Measurements from ENCODE around the gene CKS1B.

The CKS1B gene

DNA sequence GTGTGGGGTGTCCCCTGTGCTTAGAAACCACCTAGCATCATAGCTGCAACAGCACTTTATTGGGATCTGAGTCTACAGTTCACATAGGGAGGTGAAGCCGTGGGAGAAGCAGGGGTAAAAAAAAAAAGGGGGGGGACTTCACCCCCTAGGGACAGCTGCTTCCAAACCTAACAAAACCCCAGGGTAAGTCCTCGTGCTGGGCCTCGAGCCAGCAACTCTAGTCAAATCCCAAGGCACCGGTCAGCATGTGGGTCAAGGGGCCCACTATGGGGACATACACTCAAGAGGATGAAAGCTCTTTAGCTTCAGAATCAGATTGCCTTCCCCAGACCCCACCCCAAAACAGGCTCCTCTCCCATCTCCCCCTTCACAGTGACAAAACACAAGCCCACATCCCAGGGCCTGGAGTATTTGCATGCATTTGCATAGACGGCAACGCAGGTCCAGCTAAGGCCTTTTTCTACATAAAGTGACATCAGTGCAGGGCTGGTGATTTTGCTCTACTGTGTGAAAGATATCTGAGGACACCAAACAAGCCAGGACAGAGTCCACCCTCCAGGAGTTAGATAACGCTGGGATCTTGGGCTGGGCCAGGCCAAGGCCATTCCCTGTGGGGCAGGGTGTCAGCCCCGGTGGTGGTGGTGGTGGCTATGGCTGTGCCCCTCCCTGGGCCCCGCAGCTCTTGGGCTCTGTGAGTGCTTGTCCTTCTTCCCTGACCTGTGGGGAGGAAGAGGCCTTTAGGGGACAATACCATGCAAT lies 29.9 kb upstream of the CKS1B start:
- Histone ChIP-seq H3K36me3 (peaks cover 49% of the 10 kb centered on the region), H3K27me3 (ENCODE audit: insufficient read depth, low read depth, severe bottlenecking) (no peaks in the 10 kb centered on the region), H3K4me3 (ENCODE audit: low read depth, low read length) (no peak overlapping the region), H3K27ac (0 out of 2 replicates have a peak overlapping the region, but pooled peaks have one; percentile 7), H3K9me3 (ENCODE audit: severe bottlenecking) (no peaks in the 10 kb centered on the region)
- DNase-seq: no peak
- TF ChIP-seq, protein P1, sequence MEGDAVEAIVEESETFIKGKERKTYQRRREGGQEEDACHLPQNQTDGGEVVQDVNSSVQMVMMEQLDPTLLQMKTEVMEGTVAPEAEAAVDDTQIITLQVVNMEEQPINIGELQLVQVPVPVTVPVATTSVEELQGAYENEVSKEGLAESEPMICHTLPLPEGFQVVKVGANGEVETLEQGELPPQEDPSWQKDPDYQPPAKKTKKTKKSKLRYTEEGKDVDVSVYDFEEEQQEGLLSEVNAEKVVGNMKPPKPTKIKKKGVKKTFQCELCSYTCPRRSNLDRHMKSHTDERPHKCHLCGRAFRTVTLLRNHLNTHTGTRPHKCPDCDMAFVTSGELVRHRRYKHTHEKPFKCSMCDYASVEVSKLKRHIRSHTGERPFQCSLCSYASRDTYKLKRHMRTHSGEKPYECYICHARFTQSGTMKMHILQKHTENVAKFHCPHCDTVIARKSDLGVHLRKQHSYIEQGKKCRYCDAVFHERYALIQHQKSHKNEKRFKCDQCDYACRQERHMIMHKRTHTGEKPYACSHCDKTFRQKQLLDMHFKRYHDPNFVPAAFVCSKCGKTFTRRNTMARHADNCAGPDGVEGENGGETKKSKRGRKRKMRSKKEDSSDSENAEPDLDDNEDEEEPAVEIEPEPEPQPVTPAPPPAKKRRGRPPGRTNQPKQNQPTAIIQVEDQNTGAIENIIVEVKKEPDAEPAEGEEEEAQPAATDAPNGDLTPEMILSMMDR (IDR thresholded peaks at IDR 0.05; ENCODE audit: low read depth, low read length): no peak

DNA sequence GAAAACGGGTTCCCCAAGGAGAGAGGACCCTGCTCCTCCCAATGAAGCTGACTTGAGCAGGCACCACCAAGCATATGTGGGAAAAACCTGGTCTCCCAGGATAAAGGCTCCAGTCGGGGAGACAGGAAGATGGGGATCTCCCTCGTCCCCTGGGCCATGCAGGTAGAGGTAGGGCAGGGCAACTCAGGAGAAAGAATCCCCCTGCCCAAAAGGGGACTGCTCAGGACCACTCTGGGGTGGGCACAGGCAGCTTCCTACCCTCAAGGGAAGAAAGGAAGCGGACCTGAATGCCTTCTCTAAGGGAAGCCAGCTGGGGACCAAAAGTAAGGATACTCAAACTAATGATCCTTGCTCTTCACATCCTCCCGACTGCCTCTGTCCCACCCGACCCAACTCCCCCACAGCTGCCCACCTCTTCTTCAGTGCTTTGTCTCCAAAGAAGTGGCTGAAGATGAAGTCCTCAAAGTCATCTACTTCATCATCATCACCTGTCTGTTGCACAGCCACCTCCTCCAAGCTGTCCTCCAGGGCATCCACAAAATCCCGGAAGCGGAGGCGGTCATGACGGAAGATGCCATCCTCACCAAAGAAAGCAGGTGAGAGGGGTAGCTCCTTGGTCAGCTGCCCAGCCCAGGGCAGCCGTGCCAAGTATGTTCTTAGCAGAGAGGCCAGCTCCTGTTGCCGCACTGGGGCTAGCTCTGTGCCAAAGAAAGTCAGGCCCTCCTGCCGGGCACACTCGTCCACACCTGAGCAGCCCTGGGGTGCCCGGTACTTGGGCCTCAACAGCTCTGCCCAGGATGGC lies 29.1 kb upstream of the CKS1B start:
- Histone ChIP-seq H3K27me3 (ENCODE audit: insufficient read depth, low read depth, severe bottlenecking) (no peaks in the 10 kb centered on the region), H3K27ac (no peak overlapping the region), H3K4me3 (ENCODE audit: low read depth, low read length) (no peak overlapping the region), H3K36me3 (peaks cover 54% of the 10 kb centered on the region), H3K9me3 (ENCODE audit: severe bottlenecking) (no peaks in the 10 kb centered on the region)
- DNase-seq: no peak
- TF ChIP-seq, protein P1 (IDR thresholded peaks at IDR 0.05; ENCODE audit: low read depth, low read length): no peak

DNA sequence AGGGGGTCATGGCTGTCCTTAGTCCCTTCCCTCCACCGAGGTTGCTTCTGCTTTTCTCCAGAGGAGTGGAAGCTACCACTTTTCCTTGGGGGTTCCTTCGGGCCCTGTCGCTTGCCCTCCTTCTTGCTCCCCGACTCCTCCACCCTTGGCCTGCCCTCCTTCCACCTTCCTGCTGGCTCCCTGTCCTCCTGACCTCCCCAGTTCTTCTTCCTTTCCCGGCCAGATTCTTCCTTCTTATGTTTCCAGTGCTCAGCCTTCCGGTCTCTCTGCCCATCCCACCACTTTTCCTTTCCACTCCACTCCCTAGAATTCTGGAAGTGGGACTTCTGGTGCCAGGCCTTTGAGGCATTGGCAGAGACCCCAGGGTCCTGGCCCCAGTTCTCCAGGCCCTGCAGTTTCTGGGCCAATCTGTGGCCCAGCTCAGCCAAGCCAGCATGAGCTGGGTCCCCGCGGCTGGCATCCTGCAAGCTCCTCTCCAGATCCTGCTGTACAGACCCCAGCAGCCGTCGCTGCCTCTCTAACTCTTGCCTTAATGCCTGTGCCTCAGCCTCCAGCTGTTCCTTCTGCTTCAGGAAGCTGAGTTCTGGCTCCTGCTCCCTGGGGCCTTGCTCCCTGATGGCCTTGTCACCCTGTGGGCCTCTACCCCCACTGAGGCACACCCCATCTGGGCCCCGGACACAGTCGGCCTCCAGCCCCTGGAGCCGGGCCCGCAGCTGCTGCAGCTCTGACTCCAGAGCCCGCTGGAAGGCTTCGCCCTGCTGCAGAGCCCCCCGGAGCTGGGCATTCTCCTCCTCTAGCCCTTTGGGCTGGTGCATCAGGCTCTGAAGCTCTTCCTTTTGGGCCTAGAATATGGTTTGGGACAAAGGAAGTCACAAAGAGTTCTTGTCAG lies 28.3 kb upstream of the CKS1B start:
- Histone ChIP-seq H3K36me3 (peaks cover 63% of the 10 kb centered on the region), H3K4me3 (ENCODE audit: low read depth, low read length) (no peak overlapping the region), H3K27me3 (ENCODE audit: insufficient read depth, low read depth, severe bottlenecking) (no peaks in the 10 kb centered on the region), H3K9me3 (ENCODE audit: severe bottlenecking) (no peaks in the 10 kb centered on the region), H3K27ac (no peak overlapping the region)
- DNase-seq: no peak
- TF ChIP-seq, protein P1 (IDR thresholded peaks at IDR 0.05; ENCODE audit: low read depth, low read length): no peak

DNA sequence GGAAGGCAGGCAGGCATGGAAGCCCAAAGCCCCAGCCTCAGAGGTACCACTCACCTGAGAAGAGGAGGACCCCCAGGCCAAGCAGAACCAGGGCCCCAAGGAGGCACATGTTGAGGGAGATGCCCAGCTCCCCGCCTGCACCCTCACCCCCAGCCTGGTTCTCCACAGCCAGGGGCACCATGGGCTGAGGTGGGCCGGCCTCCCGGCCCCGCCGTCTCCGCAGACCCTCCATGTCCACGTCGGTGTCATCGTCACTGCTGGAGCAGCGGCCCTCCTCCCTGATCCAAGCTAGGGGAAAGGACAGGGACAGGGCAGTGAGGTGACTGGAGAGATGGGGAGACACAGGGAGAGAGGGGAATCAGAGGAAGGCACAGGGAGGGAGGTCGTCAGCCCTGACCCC lies 26.4 kb upstream of the CKS1B start:
- no peak for DNase-seq
- Histone ChIP-seq H3K27ac (peak overlapping the region; percentile 14), H3K27me3 (ENCODE audit: insufficient read depth, low read depth, severe bottlenecking) (no peaks in the 10 kb centered on the region)

More for the DNA sequence above, 26.4 kb upstream of the CKS1B start:
- TF ChIP-seq, protein P1 (IDR thresholded peaks at IDR 0.05; ENCODE audit: low read depth, low read length): no peak
- Histone ChIP-seq H3K4me3 (ENCODE audit: low read depth, low read length) (no peak overlapping the region), H3K36me3 (peaks cover 68% of the 10 kb centered on the region), H3K9me3 (ENCODE audit: severe bottlenecking) (no peaks in the 10 kb centered on the region)

Data from WERI-Rb-1 (cell line).